SH-SY5Y (cell line): ENCODE results near the gene IQSEC3.

Source experiments
- GATA2 ChIP-seq: IDR thresholded peaks from 2 replicates; pipeline ENCODE4 v1.6.1; 2011; ENCODE audit warnings: mild to moderate bottlenecking, low read depth, low read length
- GATA3 ChIP-seq: IDR thresholded peaks from 2 replicates; pipeline ENCODE4 v1.6.1; 2011; ENCODE audit warnings: low read depth, mild to moderate bottlenecking, low read length, moderate library complexity

GRCh38 chr12:177980-178828, 111.6 kb downstream of the IQSEC3 start:
- TF ChIP-seq GATA2, result no peak
- TF ChIP-seq GATA3, result no peak
